ENCODE results near the gene CPNE4.

The CPNE4 gene

DNA sequence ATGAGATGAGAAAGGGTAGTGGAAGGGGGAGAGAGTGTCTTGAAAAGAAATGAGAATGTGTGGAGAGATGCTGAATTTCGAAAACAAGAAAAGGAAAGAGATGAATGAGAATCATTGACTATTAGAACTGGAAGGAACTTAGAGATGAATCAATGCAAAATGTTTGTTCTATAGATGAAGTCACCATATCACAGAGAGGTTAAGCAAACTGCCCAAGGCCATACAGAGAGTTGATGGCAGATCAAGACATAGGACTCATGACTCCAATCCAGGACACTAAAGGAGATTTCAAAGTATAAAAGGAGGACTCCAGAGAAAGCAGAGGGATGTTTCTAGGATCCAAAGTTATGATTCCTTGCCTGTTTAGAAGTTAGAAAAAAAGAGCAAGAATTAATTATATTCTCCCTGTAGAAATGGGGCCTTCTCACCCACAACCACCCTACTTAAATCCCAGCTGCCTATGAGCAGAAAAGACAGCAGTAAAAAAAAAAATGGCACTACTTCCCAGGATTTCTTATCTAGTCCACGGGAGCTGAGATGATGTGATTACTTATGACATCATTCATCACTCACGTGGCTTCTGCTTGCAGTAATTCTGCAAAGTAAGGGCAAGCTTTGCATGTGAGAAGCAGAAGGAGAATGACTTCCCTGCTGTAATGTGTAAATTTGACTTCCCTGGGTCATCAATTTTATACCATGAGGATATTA, 321.2 kb downstream of the CPNE4 start:
- Histone ChIP-seq H3K79me2 (ENCODE audit: control insufficient read depth, low read length) (no peaks in the 10 kb centered on the region), H3K27me3 (ENCODE audit: control insufficient read depth, low read length) (no peaks in the 10 kb centered on the region), H3K9me3 (ENCODE audit: control insufficient read depth, insufficient read depth, low read length) (no peaks in the 10 kb centered on the region), H3K4me2 (ENCODE audit: low read length) (no peak overlapping the region), H3F3A (ENCODE audit: control insufficient read depth, insufficient read depth) (no peaks in the 10 kb centered on the region), H3K36me3 (ENCODE audit: control insufficient read depth, low read length) (no peaks in the 10 kb centered on the region), H3K4me1 (ENCODE audit: control insufficient read depth, low read length) (no peaks in the 10 kb centered on the region), H4K20me1 (ENCODE audit: control insufficient read depth, insufficient read depth, low read depth, low read length) (no peaks in the 10 kb centered on the region), H3K9me2 (replicated peaks; ENCODE audit: control insufficient read depth, low read length) (no peaks in the 10 kb centered on the region), H3K27ac (ENCODE audit: low read depth, low read length) (no peak overlapping the region), H3K4me3 (ENCODE audit: low read length) (no peak overlapping the region)
- TF ChIP-seq, protein P1, sequence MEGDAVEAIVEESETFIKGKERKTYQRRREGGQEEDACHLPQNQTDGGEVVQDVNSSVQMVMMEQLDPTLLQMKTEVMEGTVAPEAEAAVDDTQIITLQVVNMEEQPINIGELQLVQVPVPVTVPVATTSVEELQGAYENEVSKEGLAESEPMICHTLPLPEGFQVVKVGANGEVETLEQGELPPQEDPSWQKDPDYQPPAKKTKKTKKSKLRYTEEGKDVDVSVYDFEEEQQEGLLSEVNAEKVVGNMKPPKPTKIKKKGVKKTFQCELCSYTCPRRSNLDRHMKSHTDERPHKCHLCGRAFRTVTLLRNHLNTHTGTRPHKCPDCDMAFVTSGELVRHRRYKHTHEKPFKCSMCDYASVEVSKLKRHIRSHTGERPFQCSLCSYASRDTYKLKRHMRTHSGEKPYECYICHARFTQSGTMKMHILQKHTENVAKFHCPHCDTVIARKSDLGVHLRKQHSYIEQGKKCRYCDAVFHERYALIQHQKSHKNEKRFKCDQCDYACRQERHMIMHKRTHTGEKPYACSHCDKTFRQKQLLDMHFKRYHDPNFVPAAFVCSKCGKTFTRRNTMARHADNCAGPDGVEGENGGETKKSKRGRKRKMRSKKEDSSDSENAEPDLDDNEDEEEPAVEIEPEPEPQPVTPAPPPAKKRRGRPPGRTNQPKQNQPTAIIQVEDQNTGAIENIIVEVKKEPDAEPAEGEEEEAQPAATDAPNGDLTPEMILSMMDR (IDR thresholded peaks at IDR 0.05; ENCODE audit: low read depth, low read length, poor library complexity, severe bottlenecking) = no peak
- TF ChIP-seq EZH2phosphoT487 (IDR thresholded peaks at IDR 0.05; ENCODE audit: borderline replicate concordance, low read length) = no peak

DNA sequence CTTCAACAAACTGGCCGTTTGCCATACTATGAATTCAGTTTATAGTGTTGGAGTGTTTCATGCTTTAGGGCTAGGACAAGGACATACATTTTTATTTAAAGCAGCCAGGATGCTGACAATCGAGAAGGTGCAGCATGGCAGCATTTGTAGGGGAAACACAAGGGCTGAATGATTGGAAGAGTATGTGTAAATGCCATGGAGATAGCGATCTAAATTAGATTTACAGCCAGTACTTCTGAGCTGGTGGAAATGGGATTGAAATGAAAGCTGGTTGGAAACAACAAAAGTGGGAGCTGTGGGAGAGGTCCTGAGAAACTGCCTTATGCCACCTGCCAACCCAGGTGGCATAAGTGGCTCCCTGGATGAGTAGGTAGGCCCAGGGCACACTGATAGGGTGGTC, 322.2 kb downstream of the CPNE4 start:
- no peaks in the 10 kb centered on the region for H4K20me1 ChIP-seq (ENCODE audit: control insufficient read depth, insufficient read depth, low read depth, low read length)
- H3K4me1 ChIP-seq (ENCODE audit: control insufficient read depth, low read length) = no peaks in the 10 kb centered on the region
- no peak overlapping the region for H3K4me2 ChIP-seq (ENCODE audit: low read length)
- H3F3A ChIP-seq (ENCODE audit: control insufficient read depth, insufficient read depth) = no peaks in the 10 kb centered on the region
- no peaks in the 10 kb centered on the region for H3K79me2 ChIP-seq (ENCODE audit: control insufficient read depth, low read length)
- no peak overlapping the region for H3K27ac ChIP-seq (ENCODE audit: low read depth, low read length)
- no peaks in the 10 kb centered on the region for H3K9me3 ChIP-seq (ENCODE audit: control insufficient read depth, insufficient read depth, low read length)
- no peaks in the 10 kb centered on the region for H3K27me3 ChIP-seq (ENCODE audit: control insufficient read depth, low read length)
- no peak overlapping the region for H3K4me3 ChIP-seq (ENCODE audit: low read length)
- H3K9me2 ChIP-seq (replicated peaks; ENCODE audit: control insufficient read depth, low read length) = no peaks in the 10 kb centered on the region
- no peaks in the 10 kb centered on the region for H3K36me3 ChIP-seq (ENCODE audit: control insufficient read depth, low read length)
- TF ChIP-seq, protein P1 (IDR thresholded peaks at IDR 0.05; ENCODE audit: low read depth, low read length, poor library complexity, severe bottlenecking) = no peak
- TF ChIP-seq EZH2phosphoT487 (IDR thresholded peaks at IDR 0.05; ENCODE audit: borderline replicate concordance, low read length) = no peak

DNA sequence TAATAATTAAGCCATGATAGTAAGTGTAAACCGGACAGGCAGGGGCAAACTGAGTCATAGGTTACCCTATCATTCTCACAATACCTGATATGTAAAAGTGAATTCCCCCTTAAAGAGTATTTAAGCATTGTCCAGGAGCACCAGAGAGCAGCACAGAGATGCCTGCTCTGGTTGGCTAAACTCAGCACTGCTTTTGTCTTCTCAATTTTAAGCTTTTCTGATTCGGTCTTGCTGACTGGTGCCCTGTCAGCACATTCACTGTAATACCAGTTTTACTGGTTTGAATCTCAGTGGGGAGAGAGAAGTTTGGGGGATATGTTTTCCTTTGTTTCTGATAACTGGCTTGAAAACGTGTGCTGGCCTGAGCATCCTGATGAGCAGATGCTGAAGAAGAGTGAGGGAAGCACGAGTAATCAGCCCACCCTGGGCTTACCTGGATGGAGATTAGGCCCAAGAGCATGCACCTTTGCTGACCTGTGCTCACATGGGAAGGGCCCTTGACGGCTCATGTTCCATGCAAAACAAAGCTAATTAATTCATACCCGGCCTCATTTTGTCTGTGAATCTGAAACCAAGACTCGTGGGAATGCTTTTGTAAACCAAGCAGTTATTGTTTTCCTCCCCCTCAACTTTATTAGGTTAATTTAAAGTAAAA, 323.6 kb downstream of the CPNE4 start:
- Histone ChIP-seq H3K4me1 (ENCODE audit: control insufficient read depth, low read length) (no peaks in the 10 kb centered on the region), H3K36me3 (ENCODE audit: control insufficient read depth, low read length) (no peaks in the 10 kb centered on the region), H3F3A (ENCODE audit: control insufficient read depth, insufficient read depth) (no peaks in the 10 kb centered on the region), H3K27ac (ENCODE audit: low read depth, low read length) (no peak overlapping the region), H3K27me3 (ENCODE audit: control insufficient read depth, low read length) (no peaks in the 10 kb centered on the region), H3K4me2 (ENCODE audit: low read length) (no peak overlapping the region), H3K4me3 (ENCODE audit: low read length) (no peak overlapping the region), H3K9me3 (ENCODE audit: control insufficient read depth, insufficient read depth, low read length) (no peaks in the 10 kb centered on the region), H3K9me2 (replicated peaks; ENCODE audit: control insufficient read depth, low read length) (no peaks in the 10 kb centered on the region), H4K20me1 (ENCODE audit: control insufficient read depth, insufficient read depth, low read depth, low read length) (no peaks in the 10 kb centered on the region), H3K79me2 (ENCODE audit: control insufficient read depth, low read length) (no peaks in the 10 kb centered on the region)
- no peak for TF ChIP-seq EZH2phosphoT487 (IDR thresholded peaks at IDR 0.05; ENCODE audit: borderline replicate concordance, low read length)
- TF ChIP-seq, protein P1 (IDR thresholded peaks at IDR 0.05; ENCODE audit: low read depth, low read length, poor library complexity, severe bottlenecking) = no peak

All from DOHH2 (cell line).